HG03175 (cell line): Measurements from ENCODE around the gene PRTG.
A peak's percentile ranks its signal among the peaks of the same experiment; 100 is the strongest.
"Not testable (repeated sequence)": the region's sequence is repeated elsewhere in the genome, so short reads cannot be mapped to it uniquely, and the experiment has no call there.

ENCODE experiments used
- ATAC-seq: cut with Tn5 transposase; IDR thresholded peaks from one replicate; pipeline ENCODE4 v1.9.1; 2021; ENCODE audit warnings: mild to moderate bottlenecking, moderate library complexity; ENCODE audit not compliant: unreplicated experiment

The PRTG gene

GRCh38 chr15:55707518-55707917, 35.4 kb downstream of the PRTG start:
- ATAC-seq = no peak

- no peak for ATAC-seq
These were observed 39.1 kb downstream of the PRTG start for GRCh38 chr15:55703873-55704301.

GRCh38 chr15:55700876-55701275, 42.1 kb downstream of the PRTG start:
- ATAC-seq = no peak

GRCh38 chr15:55698653-55699052, 44.3 kb downstream of the PRTG start:
- no peak for ATAC-seq

GRCh38 chr15:55696221-55696620, 46.7 kb downstream of the PRTG start:
- no peak for ATAC-seq

GRCh38 chr15:55695432-55695831, 47.5 kb downstream of the PRTG start:
- no peak for ATAC-seq

- ATAC-seq = peak; percentile 90
These were observed 48.3 kb downstream of the PRTG start for GRCh38 chr15:55694652-55695150.

- ATAC-seq = not testable (repeated sequence)
These were observed 49.8 kb downstream of the PRTG start for GRCh38 chr15:55693116-55693515.

- ATAC-seq = no peak
These were observed 55.2 kb downstream of the PRTG start for GRCh38 chr15:55687792-55688191.

GRCh38 chr15:55685286-55685685, 57.7 kb downstream of the PRTG start:
- ATAC-seq = peak; percentile 71

- no peak for ATAC-seq
These were observed 59.6 kb downstream of the PRTG start for GRCh38 chr15:55683376-55683775.

GRCh38 chr15:55681631-55682030, 61.3 kb downstream of the PRTG start:
- peak; percentile 62 for ATAC-seq

- no peak for ATAC-seq
These were observed 66.4 kb downstream of the PRTG start for GRCh38 chr15:55676507-55676906.

GRCh38 chr15:55673287-55673686, 69.7 kb downstream of the PRTG start:
- no peak for ATAC-seq

GRCh38 chr15:55669270-55669669, 73.7 kb downstream of the PRTG start:
- ATAC-seq = no peak

- no peak for ATAC-seq
These were observed 77.2 kb downstream of the PRTG start for GRCh38 chr15:55665605-55666227.

- no peak for ATAC-seq
These were observed 81.5 kb downstream of the PRTG start for GRCh38 chr15:55661428-55661827.

GRCh38 chr15:55660153-55660552, 82.8 kb downstream of the PRTG start:
- ATAC-seq = no peak

GRCh38 chr15:55659481-55659880, 83.5 kb downstream of the PRTG start:
- no peak for ATAC-seq

- no peak for ATAC-seq
These were observed 84.1 kb downstream of the PRTG start for GRCh38 chr15:55658886-55659285.

- ATAC-seq = no peak
These were observed 88.4 kb downstream of the PRTG start for GRCh38 chr15:55654561-55655031.

GRCh38 chr15:55652909-55653495, 90.0 kb downstream of the PRTG start:
- no peak for ATAC-seq

- ATAC-seq = no peak
These were observed 90.6 kb downstream of the PRTG start for GRCh38 chr15:55652359-55652758.
